Breast epithelium (tissue), 4 donors: ENCODE data around the gene HIVEP3. TPM values are rescaled to one million over a fixed set of nuclear protein-coding genes. Genes with fewer than 3 reads are reported as not detected.

Source experiments
- DNase-seq, 2 donors: peaks; one replicate each; pipeline ENCODE4 v3.0.0-alpha.2; 2019; ENCODE audit warnings: low spot score in 2 of 2
- H3K27ac ChIP-seq, 2 donors: fragments of 200-600 bp; sonication (generic) in 1 of 2; one replicate each; pipeline ENCODE4 v1.5.1; 2016 to 2019; ENCODE audit warnings: mild to moderate bottlenecking in 1 of 2
- H3K27me3 ChIP-seq, 2 donors: fragments of 200-600 bp; sonication (generic) in 1 of 2; one replicate each; pipeline versions ENCODE4 v1.5.1 to v1.6.0; 2017 to 2019; ENCODE audit warnings: control low read depth in 1 of 2, mild to moderate bottlenecking in 1 of 2
- H3K36me3 ChIP-seq: fragments of 200-600 bp; one replicate; pipeline ENCODE4 v1.5.1; 2019
- H3K4me1 ChIP-seq, 2 donors: fragments of 200-600 bp; sonication (generic); one replicate each; pipeline ENCODE4 v1.5.1; 2016 to 2019; ENCODE audit warnings: control low read depth in 1 of 2
- H3K4me3 ChIP-seq, 3 donors: fragments of 200-600 bp; sonication (generic); 1 replicate in 2 of 3; 2 replicates in 1 of 3; pipeline ENCODE4 v1.5.1; 2016 to 2019; ENCODE audit warnings: mild to moderate bottlenecking in 3 of 3, moderate library complexity in 2 of 3
- H3K9me3 ChIP-seq, 2 donors: fragments of 200-600 bp; sonication (generic) in 1 of 2; one replicate each; pipeline ENCODE4 v1.5.1; 2016 to 2019; ENCODE audit warnings: control low read depth in 1 of 2
- CTCF ChIP-seq, 3 donors: fragments of 450-650 bp; IDR thresholded peaks; one replicate each; pipeline ENCODE4 v1.5.1; 2016 to 2017; ENCODE audit warnings: antibody characterized with exemption in 3 of 3, mild to moderate bottlenecking in 3 of 3, moderate library complexity in 3 of 3
- POLR2A ChIP-seq: fragments of 450-650 bp; IDR thresholded peaks from one replicate; pipeline ENCODE4 v1.6.1; 2016; ENCODE audit warnings: antibody characterized with exemption, mild to moderate bottlenecking, moderate library complexity
- POLR2AphosphoS5 ChIP-seq, 3 donors: sonication (generic); formaldehyde crosslinking; IDR thresholded peaks; one replicate each; pipeline ENCODE4 v1.6.1; 2017; ENCODE audit warnings: antibody characterized with exemption in 3 of 3
- intact Hi-C: fragments of 100-400 bp; cut with DNase I; formaldehyde crosslinking; loops from one replicate; pipeline ENCODE4 v1.15.1; 2023; ENCODE audit warnings: low total_unique reads
- total RNA-seq, 3 donors: library from RNA; depleted of rRNA; stranded (reverse); fragments of >200 nt; gene quantifications; one replicate each; pipeline ENCODE4 v1.1.0, GENCODE V29; 2016

The HIVEP3 gene
- total RNA-seq, 3 donors from 2014 or later, result 3.5 to 13.5 (median 9.2) TPM

- TF ChIP-seq CTCF (IDR thresholded peaks at IDR 0.05) (no peak), POLR2A (no peak), POLR2AphosphoS5 (IDR thresholded peaks at IDR 0.05) (no peak)
- Histone ChIP-seq H3K4me3 (no peak overlapping the region), H3K27me3 (no peaks in the 10 kb centered on the region), H3K4me1 (no peaks in the 10 kb centered on the region), H3K9me3 (no peaks in the 10 kb centered on the region), H3K36me3 (no peaks in the 10 kb centered on the region), H3K27ac (no peak overlapping the region)
- DNase-seq, result no peak
- intact Hi-C loops, result no loop called here
Measured at GRCh38 chr1:41568204-41568603, 350.5 kb downstream of the HIVEP3 start.

- Histone ChIP-seq H3K4me1 (no peaks in the 10 kb centered on the region), H3K27me3 (no peaks in the 10 kb centered on the region), H3K27ac (no peak overlapping the region), H3K4me3 (no peak overlapping the region), H3K36me3 (no peaks in the 10 kb centered on the region), H3K9me3 (no peaks in the 10 kb centered on the region)
- no peak for DNase-seq
- intact Hi-C loops, result no loop called here
- no peak for TF ChIP-seq CTCF (IDR thresholded peaks at IDR 0.05)
- no peak for TF ChIP-seq POLR2A
- no peak for TF ChIP-seq POLR2AphosphoS5 (IDR thresholded peaks at IDR 0.05)
Measured at GRCh38 chr1:41566969-41567368, 351.8 kb downstream of the HIVEP3 start.

GRCh38 chr1:41566274-41566885 lies 352.3 kb downstream of the HIVEP3 start:
- intact Hi-C loops, result no loop called here
- no peak overlapping the region for H3K27ac ChIP-seq
- H3K9me3 ChIP-seq, result no peaks in the 10 kb centered on the region
- no peaks in the 10 kb centered on the region for H3K36me3 ChIP-seq
- DNase-seq, result no peak
- TF ChIP-seq POLR2A, result no peak
- no peak for TF ChIP-seq CTCF (IDR thresholded peaks at IDR 0.05)
- TF ChIP-seq POLR2AphosphoS5 (IDR thresholded peaks at IDR 0.05), result no peak
- H3K27me3 ChIP-seq, result no peaks in the 10 kb centered on the region
- no peak overlapping the region for H3K4me3 ChIP-seq
- no peaks in the 10 kb centered on the region for H3K4me1 ChIP-seq

- no peak overlapping the region for H3K4me3 ChIP-seq
- no peaks in the 10 kb centered on the region for H3K9me3 ChIP-seq
- H3K27me3 ChIP-seq, result no peaks in the 10 kb centered on the region
- H3K27ac ChIP-seq, result no peak overlapping the region
- H3K4me1 ChIP-seq, result no peaks in the 10 kb centered on the region
- intact Hi-C loops, result no loop called here
- H3K36me3 ChIP-seq, result no peaks in the 10 kb centered on the region
- TF ChIP-seq POLR2AphosphoS5 (IDR thresholded peaks at IDR 0.05) (no peak), CTCF (IDR thresholded peaks at IDR 0.05) (no peak)
- DNase-seq, result no peak
Measured at GRCh38 chr1:41564741-41565475, 353.8 kb downstream of the HIVEP3 start.

GRCh38 chr1:41562328-41562727 lies 356.4 kb downstream of the HIVEP3 start:
- no peak for DNase-seq
- intact Hi-C loops, result no loop called here
- Histone ChIP-seq H3K36me3 (no peaks in the 10 kb centered on the region), H3K27ac (no peak overlapping the region), H3K27me3 (no peaks in the 10 kb centered on the region), H3K9me3 (no peaks in the 10 kb centered on the region), H3K4me3 (no peak overlapping the region), H3K4me1 (no peaks in the 10 kb centered on the region)
- TF ChIP-seq CTCF (IDR thresholded peaks at IDR 0.05), result no peak
- no peak for TF ChIP-seq POLR2AphosphoS5 (IDR thresholded peaks at IDR 0.05)
- no peak for TF ChIP-seq POLR2A
